HUES6 (cell line): ENCODE measurements around the gene TMEM134.
A peak's percentile ranks its signal among the peaks of the same experiment; 100 is the strongest.

ENCODE experiments used
- H3K27ac ChIP-seq: 2 replicates; pipeline ENCODE4 v1.7.0; 2013; ENCODE audit warnings: low read depth, mild to moderate bottlenecking, low read length, inconsistent platforms
- H3K27me3 ChIP-seq: 2 replicates; pipeline ENCODE4 v1.6.1; 2013; ENCODE audit warnings: low read length; ENCODE audit not compliant: control insufficient read depth, insufficient read depth
- H3K36me3 ChIP-seq: 2 replicates; pipeline ENCODE4 v1.6.1; 2013; ENCODE audit warnings: low read length; ENCODE audit not compliant: control insufficient read depth, insufficient read depth
- H3K4me1 ChIP-seq: 2 replicates; pipeline ENCODE4 v1.6.1; 2013; ENCODE audit warnings: low read length; ENCODE audit not compliant: control insufficient read depth, insufficient read depth
- H3K4me3 ChIP-seq: 2 replicates; pipeline ENCODE4 v1.5.1; 2013; ENCODE audit warnings: low read depth, low read length
- H3K9ac ChIP-seq: one replicate; pipeline ENCODE4 v1.6.1; 2013; ENCODE audit warnings: mild to moderate bottlenecking, low read length
- H3K9me3 ChIP-seq: 2 replicates; pipeline ENCODE4 v1.6.1; 2013; ENCODE audit warnings: low read depth, low read length; ENCODE audit not compliant: control insufficient read depth, insufficient read depth

TMEM134 gene

DNA sequence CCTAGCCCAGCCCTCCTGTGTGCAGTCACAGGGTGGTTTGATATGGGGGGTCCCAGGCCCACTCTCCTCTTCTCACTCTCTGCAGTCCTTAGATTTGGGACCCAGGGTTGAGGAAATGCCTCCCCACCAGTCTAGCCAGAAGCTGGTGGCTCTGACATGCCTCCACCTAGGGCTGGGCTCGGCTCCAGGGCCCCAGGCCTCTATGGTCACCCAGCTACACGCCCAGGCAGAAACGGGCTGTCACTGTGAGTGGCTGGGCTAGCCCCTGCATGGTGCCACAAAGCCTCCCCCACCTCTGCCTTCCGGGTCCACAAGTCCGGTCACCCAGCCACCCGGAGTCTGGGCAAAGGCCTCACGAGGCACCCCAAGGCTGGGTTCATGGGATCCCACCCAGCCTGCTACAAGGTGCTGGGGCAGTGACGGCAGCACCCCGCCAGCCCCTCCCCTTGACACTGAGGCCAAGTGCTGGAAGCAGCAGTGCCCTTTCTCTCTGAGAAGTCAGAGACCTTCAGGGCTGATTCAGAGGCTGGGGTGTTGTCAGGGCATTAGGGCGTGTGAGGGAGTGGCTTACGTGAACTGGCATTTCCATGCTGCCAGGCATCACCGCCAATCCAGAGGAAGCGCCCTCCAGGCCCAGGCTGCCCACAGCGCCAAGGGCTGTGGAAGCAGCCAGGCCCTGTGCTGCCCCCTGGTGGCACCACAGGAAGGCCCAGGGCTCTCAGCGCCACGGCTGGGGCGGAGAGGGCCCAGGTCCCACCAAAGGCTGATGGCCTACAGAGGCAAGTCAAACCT is 36.8 kb upstream of the TMEM134 start:
- H3K4me3 ChIP-seq = peak overlapping the region; percentile 84
- peaks cover 12% of the 10 kb centered on the region for H3K36me3 ChIP-seq
- no peak overlapping the region; the same call in 1 of the 2 replicates for H3K27ac ChIP-seq
- H3K9ac ChIP-seq = peak overlapping the region; percentile 25
- H3K9me3 ChIP-seq = no peaks in the 10 kb centered on the region
- peaks cover 8% of the 10 kb centered on the region for H3K27me3 ChIP-seq
- H3K4me1 ChIP-seq = peaks cover 23% of the 10 kb centered on the region

DNA sequence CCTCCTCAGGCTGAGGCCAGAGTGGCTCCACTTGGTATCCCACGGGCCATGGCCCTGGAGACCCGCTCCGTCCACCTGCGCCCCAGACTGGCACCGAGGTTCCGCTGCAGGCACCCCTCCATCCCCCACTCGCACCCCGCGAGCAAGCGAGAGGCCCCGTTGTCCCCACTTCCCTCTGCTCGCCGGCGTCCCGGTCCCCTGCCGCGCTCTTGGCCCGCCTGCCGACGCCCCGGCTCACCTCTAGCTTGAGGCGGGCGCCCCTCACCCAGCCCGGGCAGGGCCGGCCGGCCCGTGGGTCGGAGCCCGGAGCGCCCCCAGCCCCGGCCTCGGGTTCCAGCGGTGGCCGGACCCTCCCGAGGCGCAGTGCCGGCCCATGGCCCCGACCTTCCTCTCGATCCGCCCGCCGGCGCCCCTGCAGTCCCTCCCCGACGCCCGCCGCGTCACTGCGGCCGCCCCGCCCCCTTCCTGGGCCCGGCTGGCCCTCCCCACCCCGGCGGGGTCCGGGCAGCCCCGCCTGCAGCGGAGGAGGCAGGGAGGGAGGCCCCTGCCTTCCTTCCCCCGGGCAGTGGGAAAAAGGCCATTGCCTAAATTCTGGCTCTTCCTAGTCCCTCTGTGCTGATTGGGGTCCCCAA is 36.0 kb upstream of the TMEM134 start, which contains the start of gene PITPNM1:
TSS of gene PITPNM1 (minus strand) at position 414 of the 632 bp plus-strand sequence. CDS start 1,183 bp downstream, outside the sequence.
- Histone ChIP-seq H3K4me1 (peaks cover 23% of the 10 kb centered on the region), H3K4me3 (peak within 1 kb of the TSS; percentile 84), H3K27me3 (peaks cover 8% of the 10 kb centered on the region), H3K27ac (no peak within 1 kb of the TSS; the same call in 1 of the 2 replicates), H3K9me3 (no peaks in the 10 kb centered on the region), H3K36me3 (peaks cover 15% of the 10 kb centered on the region), H3K9ac (peak within 1 kb of the TSS; percentile 43)

DNA sequence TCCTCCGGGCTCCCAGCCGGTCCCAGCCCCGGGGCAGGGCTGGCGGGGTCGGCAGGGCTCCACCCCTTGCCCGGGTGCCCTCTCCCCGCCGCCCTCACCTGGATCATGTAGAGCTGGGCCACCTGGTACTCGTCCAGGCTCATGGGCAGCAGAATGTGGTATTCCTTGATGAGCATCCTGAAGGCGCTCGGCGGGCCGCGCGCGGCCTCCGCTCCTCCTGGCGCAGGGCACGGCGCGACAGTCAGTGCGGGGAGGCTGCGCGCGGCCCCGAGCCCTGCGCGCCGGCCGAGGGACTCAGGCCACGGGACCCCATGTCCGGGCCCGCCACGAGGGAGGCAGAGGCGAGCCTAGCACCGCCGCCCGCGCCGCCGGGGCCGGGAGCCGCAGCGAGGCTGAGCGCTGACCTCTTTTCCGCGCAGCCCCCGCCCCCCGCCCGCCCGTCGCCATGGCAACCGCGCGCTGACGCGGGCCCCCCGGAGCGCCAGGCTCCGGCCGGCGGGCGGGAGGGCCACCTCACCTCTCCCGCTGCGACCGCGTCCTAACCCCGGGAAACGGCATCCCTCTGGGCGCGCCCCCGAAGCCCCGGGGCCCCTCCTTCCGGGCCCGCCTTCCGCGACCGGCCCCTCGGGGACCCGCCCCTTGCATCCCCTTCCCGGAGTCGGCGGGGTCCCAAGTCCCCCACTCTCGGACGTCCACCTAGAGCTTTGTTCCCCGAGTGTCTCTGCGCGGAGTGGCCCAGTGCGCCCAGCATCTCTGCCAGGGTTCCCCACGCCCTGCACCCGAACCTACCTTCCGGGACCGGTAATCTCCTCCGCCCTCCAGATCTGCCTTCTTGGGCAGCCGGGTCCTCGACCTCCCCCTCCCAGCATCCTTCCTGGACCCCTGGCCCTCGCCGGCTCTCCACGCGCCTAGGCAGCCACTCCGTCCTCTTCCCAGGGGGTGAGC is 35.2 kb upstream of the TMEM134 start:
- Histone ChIP-seq H3K9me3 (no peaks in the 10 kb centered on the region), H3K36me3 (peaks cover 18% of the 10 kb centered on the region), H3K27me3 (peaks cover 8% of the 10 kb centered on the region), H3K4me3 (peak overlapping the region; percentile 84), H3K27ac (no peak overlapping the region; the same call in 1 of the 2 replicates), H3K9ac (peak overlapping the region; percentile 43), H3K4me1 (peaks cover 23% of the 10 kb centered on the region)

GRCh38 chr11:67503119-67504004 is 34.3 kb upstream of the TMEM134 start:
- Histone ChIP-seq H3K27me3 (peaks cover 8% of the 10 kb centered on the region), H3K4me3 (peak overlapping the region; percentile 84), H3K9ac (no peak overlapping the region), H3K36me3 (peaks cover 24% of the 10 kb centered on the region), H3K27ac (no peak overlapping the region), H3K4me1 (peaks cover 23% of the 10 kb centered on the region), H3K9me3 (no peaks in the 10 kb centered on the region)

DNA sequence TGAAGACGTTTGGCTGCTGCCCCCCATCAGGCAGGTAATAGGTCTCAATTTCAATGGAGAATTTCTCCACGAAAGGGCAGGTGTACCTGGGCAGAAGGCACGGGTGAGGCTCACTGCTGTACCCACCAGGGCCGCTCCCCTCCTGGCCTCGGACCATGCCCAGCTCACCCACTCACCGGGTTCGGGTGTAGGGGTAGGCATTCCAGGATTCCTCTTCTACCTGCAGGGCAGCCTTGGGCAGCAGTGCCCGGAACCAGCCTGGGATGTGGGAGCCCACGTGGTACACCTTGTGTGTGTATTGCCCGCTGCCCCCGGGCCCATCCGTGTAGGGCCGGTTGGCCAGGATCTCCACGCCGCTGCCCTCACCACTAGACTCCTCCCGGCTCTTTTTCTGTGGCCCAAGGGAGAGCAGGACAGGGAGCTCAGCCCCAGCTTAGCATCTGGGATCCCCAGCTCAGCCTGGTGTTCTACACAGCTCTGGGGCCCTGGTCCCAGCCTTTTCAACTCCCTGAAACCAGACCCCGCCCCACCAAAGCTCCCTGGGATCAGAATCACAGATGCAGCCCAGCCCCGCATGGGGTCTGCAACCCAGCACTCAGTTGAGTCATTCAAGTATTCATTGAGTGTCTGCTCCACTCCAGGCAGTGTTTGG is 33.4 kb upstream of the TMEM134 start:
- no peak overlapping the region for H3K27ac ChIP-seq
- peaks cover 8% of the 10 kb centered on the region for H3K27me3 ChIP-seq
- H3K4me3 ChIP-seq = no peak overlapping the region
- H3K9me3 ChIP-seq = no peaks in the 10 kb centered on the region
- H3K4me1 ChIP-seq = peaks cover 23% of the 10 kb centered on the region
- H3K36me3 ChIP-seq = peaks cover 32% of the 10 kb centered on the region
- H3K9ac ChIP-seq = no peak overlapping the region

DNA sequence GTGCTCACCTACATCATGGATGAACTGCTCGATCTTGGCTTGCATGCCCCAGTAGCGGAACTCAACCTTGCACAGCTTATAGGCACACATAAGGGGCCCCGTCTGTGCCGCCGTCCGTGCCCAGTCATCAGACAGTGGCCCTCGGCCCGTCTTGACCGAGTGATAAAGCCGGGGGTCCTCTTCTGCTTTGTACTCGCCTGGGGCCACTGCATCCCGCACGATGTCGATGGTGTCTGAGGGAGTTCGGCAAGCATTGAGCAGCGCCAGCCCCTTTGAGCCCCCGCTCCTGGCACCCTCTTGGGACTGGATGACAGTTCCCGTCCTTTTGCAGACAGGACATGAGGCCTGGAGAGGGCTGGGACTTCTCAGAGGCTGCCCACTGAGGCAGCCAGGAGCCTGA is 32.8 kb upstream of the TMEM134 start:
- H3K4me3 ChIP-seq = no peak overlapping the region
- no peaks in the 10 kb centered on the region for H3K9me3 ChIP-seq
- peaks cover 36% of the 10 kb centered on the region for H3K36me3 ChIP-seq
- H3K27ac ChIP-seq = no peak overlapping the region
- H3K4me1 ChIP-seq = peaks cover 18% of the 10 kb centered on the region
- H3K27me3 ChIP-seq = peaks cover 8% of the 10 kb centered on the region
- H3K9ac ChIP-seq = no peak overlapping the region

DNA sequence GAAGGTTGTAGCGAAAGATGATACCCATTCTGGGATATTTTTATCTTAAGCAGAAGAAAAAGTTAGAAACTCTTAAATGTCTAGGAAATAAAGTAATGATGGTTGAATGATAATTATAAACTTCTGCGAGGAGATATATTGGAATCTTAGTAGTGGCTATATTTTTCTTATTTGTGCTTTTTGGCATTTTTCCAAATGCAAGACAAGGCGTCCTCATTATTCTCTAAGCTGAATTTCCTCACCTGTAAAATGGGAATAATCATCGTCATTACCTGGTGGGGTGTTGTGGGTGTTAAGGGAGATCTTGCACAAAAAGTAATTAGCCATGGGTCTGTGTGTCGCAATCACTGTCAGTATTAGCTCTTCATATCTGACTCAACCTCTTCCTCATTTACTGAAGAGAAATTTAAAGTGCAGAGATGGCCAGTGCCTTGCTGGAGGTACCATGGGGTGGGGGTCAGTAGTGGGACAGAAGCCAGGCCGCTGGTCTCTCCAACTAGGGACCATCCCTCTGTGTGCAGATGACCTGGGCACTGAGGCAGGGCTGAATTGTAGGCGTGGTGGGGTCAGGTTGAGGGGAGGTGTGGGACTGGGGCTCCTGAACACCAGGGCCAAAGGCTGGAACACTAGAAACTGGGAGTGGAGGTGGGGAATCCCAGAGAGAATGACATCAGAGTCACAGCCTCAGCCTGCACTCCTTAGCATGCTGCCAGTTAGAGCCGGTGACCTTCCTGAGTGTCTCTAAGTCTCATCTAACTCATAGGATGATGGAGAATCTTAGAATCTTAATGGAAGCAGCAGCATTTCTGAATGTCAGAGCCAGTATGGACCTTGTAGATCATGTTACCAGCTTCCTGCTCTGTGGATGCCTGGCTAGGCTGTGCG is 32.0 kb upstream of the TMEM134 start:
- Histone ChIP-seq H3K4me3 (no peak overlapping the region), H3K27me3 (peaks cover 8% of the 10 kb centered on the region), H3K4me1 (peaks cover 13% of the 10 kb centered on the region), H3K9ac (no peak overlapping the region), H3K36me3 (peaks cover 42% of the 10 kb centered on the region), H3K9me3 (no peaks in the 10 kb centered on the region), H3K27ac (no peak overlapping the region)

GRCh38 chr11:67500484-67500821 is 31.4 kb upstream of the TMEM134 start:
- Histone ChIP-seq H3K27ac (no peak overlapping the region), H3K36me3 (peaks cover 48% of the 10 kb centered on the region), H3K9ac (no peak overlapping the region), H3K4me1 (peaks cover 7% of the 10 kb centered on the region), H3K9me3 (no peaks in the 10 kb centered on the region), H3K27me3 (peaks cover 8% of the 10 kb centered on the region), H3K4me3 (no peak overlapping the region)

- H3K27me3 ChIP-seq = peaks cover 8% of the 10 kb centered on the region
- H3K27ac ChIP-seq = no peak overlapping the region
- peaks cover 51% of the 10 kb centered on the region for H3K36me3 ChIP-seq
- H3K4me3 ChIP-seq = no peak overlapping the region
- no peaks in the 10 kb centered on the region for H3K9me3 ChIP-seq
- H3K4me1 ChIP-seq = peaks cover 5% of the 10 kb centered on the region
- H3K9ac ChIP-seq = no peak overlapping the region
These were observed 30.9 kb upstream of the TMEM134 start for GRCh38 chr11:67499808-67500483.
